ENCODE data around the gene GIT1.

The GIT1 gene

DNA sequence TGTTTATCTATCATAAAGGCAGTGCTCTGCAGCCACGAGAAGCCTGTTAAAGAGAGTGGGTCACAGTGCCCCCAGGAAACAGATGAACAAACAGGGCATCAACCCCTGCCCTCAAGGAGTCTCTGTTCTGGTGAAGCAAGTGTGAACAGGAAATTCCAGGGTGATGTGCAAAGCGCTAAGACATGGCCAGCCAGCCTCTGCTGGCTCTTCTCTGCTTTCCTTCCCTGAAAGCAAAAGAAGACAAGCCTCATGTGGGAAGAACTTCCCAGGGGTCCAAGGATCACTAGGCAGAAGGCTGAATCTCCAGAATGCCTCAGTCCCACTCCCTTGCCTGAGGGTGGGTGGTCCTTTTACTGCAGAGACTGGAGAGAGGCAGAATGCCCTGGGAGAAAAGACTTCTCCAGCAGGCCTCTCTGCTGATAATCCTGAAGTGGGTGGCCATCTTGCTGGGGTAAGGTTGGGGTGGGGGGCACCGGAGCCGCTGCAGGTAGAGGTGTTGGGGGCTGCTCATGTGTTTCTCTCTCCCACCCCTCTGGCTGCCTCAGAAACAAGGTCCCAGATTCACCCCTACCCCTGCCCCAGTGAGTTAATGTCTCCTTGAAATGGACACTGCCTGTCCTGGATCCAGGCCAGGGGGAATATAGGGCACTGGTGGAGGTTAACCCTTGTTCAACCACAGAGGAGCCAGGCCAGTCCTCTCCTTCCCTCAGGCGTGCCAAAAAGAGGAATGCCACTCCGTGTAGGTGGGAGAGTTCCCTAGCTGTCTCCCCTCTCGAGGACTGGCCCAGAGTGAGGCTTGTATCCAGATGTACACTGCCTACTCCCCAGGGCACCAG, 5.9 kb upstream of the GIT1 start:
- no peaks in the 10 kb centered on the region for H3K27me3 ChIP-seq (ENCODE audit: control insufficient read depth, insufficient read depth, low read length)
- H3K9ac ChIP-seq (ENCODE audit: low read length) = no peak overlapping the region
- H3K4me3 ChIP-seq (ENCODE audit: low read length) = no peak overlapping the region
- H3K36me3 ChIP-seq (ENCODE audit: control insufficient read depth, insufficient read depth, low read length) = no peaks in the 10 kb centered on the region
- no peaks in the 10 kb centered on the region for H3K9me3 ChIP-seq (ENCODE audit: control insufficient read depth, low read length)
- peaks cover 31% of the 10 kb centered on the region for H3K4me1 ChIP-seq (ENCODE audit: control insufficient read depth, insufficient read depth, low read length)

DNA sequence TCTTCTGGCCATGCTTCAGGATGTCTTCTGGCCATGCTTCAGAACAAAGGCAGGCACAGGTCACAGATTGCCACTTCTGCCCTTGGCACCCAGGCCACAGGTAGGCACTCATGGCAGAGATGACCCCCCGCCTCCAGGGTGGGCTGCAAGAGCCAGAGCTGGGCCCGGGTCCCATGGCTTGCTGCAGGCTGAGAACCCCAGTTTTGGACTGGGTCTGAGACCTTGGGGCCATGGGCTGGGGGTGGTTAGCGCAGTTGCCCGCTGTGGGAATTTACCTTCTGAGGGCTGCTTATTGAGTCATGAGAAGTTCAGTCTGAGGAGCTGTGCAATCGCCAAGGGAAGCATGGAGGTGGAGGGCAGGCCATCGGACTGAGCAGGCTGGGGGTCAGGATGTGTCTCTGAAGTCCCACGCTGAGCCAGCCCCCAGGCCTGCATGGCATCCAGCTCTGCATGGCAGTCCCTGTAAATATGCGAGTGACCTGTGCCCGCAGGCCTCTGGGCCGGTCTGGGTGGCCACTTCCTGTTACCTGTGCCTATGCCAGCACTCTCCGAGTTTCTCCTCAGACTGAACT, 5.2 kb upstream of the GIT1 start:
- Histone ChIP-seq H3K9ac (ENCODE audit: low read length) (no peak overlapping the region), H3K27me3 (ENCODE audit: control insufficient read depth, insufficient read depth, low read length) (no peaks in the 10 kb centered on the region), H3K4me1 (ENCODE audit: control insufficient read depth, insufficient read depth, low read length) (peaks cover 38% of the 10 kb centered on the region), H3K9me3 (ENCODE audit: control insufficient read depth, low read length) (no peaks in the 10 kb centered on the region), H3K36me3 (ENCODE audit: control insufficient read depth, insufficient read depth, low read length) (no peaks in the 10 kb centered on the region), H3K4me3 (ENCODE audit: low read length) (no peak overlapping the region)

DNA sequence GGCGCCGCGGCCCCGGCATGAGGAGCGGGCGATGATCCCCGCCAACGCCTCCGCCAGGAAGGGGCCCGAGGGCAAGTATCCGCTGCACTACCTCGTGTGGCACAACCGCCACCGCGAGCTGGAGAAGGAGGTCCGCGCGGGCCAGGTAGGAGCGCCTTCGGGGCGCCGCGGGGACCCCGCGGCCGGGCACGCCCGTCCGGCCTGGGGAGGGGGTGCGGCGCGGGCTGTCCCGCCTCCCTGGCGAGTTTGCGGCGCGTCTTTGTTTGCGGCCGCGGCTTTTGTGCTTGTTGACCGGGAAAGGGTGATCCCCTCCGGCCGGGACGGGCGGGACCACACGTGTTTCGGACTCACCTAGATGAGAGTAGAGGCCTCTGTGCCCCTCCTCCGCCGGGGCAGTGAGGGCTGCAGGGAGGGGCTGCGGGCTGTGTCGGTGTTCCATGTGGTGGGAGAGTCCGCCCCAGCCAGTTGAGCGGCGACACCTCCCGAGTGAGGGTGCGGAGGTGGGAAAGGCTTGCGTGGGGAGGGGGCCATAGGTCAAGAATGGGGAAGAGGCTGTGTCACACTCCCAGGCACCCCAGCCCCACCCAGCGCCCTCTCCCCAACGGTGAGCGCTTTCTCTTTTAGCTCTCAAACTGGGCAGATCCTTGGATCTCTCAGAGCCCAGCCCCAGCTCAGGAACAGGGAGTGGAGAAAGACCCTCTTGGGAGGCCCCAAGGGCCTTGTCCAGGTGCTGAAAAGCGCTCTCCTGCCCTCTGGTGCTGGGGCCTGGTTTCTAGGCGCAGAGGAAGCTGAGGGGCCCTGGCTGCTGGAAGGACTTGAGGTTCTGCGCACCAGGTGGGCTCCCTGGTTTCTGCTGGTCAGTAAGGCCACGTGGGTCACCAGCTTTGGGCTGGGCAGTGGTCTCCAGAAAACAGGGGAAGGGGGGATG, 4.4 kb upstream of the GIT1 start:
- Histone ChIP-seq H3K4me1 (ENCODE audit: control insufficient read depth, insufficient read depth, low read length) (peaks cover 38% of the 10 kb centered on the region), H3K27me3 (ENCODE audit: control insufficient read depth, insufficient read depth, low read length) (no peaks in the 10 kb centered on the region), H3K9me3 (ENCODE audit: control insufficient read depth, low read length) (no peaks in the 10 kb centered on the region), H3K9ac (ENCODE audit: low read length) (peak overlapping the region; percentile 35), H3K36me3 (ENCODE audit: control insufficient read depth, insufficient read depth, low read length) (no peaks in the 10 kb centered on the region), H3K4me3 (ENCODE audit: low read length) (no peak overlapping the region)

DNA sequence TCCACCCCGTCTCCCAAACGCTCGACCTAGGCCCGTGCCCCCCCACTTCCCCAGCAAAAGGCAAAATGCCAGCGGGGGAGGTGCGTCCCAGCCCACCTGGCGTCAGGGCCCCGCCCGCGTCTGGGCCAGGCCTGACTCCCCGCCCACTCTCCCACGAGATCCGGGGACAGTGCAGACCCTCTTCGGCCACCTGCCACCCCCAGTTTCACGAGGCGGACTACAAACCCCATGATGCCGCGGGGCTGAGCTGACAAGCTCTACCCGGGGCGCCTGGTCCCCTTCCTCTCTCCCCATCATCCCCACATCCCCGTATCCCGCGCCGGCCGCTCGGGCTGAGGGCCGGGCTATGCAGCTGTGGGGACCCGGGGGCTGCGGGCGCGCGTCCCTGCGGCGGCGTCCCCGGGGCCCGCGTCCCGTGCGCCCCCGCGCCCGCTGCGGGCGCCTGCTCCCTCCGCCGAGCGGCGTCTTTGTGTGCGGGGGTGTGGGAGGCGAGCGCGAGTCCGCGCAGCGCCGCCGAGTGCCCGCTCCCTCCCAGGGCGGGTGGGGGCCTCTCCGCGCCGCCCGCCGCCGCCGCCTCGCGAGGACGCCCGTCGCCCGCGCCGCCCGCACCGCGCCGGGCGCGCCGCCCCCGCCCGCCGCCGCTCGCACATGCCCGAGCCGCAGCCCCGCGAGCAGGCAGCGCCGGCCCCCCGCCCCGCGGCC, 3.6 kb upstream of the GIT1 start, which contains the start of gene ANKRD13B:
TSS of gene ANKRD13B (plus strand) at position 283 of the 702 bp plus-strand sequence. CDS start 490 bp downstream, outside the sequence.
- Histone ChIP-seq H3K36me3 (ENCODE audit: control insufficient read depth, insufficient read depth, low read length) (no peaks in the 10 kb centered on the region), H3K9me3 (ENCODE audit: control insufficient read depth, low read length) (no peaks in the 10 kb centered on the region), H3K4me3 (ENCODE audit: low read length) (peak within 1 kb of the TSS; percentile 24), H3K9ac (ENCODE audit: low read length) (peak within 1 kb of the TSS; percentile 35), H3K27me3 (ENCODE audit: control insufficient read depth, insufficient read depth, low read length) (no peaks in the 10 kb centered on the region), H3K4me1 (ENCODE audit: control insufficient read depth, insufficient read depth, low read length) (peaks cover 46% of the 10 kb centered on the region)

DNA sequence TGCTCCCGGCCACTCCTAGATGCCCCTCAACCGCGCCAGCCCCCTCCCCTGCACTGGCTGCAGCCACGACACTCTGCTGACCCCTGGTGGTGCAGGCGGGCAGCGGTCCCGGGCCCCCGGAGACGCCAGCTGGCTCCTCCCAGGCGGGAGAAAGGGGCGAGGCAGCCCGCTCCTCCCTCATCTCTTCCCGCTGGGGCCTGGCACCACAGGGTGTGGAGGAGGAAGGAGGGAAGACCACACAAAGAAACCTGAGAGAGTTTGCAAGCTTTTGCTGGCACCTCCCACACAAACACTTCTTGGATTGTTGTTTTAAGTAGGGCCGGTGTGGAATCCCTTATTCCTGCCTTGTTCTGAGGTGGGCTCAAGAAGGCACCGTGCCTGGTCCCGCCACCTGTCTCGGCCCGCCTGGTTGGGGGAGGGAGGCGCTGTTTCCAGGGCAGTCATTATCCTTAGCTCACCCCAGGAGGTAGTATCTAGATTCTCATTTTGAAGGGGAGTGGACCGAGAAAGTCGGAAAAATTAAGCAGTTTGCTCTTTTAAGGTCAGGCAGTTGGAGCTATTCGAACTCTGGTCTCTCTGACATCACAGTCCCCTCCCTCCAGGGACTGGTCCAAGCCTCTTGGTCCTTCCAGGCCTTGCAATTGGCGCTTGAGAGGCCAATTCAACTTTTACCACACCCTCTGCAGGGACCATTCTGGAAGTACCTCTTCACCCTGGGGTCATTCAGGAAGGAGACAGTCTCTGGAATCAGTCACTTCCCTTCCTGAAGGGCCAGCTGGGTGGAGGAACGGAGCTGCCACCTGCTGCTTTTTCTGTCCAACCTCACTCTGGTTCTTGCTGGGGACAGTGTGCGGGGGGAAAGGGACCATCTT, 2.5 kb upstream of the GIT1 start:
- H3K27me3 ChIP-seq (ENCODE audit: control insufficient read depth, insufficient read depth, low read length) = no peaks in the 10 kb centered on the region
- H3K36me3 ChIP-seq (ENCODE audit: control insufficient read depth, insufficient read depth, low read length) = no peaks in the 10 kb centered on the region
- H3K4me3 ChIP-seq (ENCODE audit: low read length) = peak overlapping the region; percentile 24
- no peaks in the 10 kb centered on the region for H3K9me3 ChIP-seq (ENCODE audit: control insufficient read depth, low read length)
- H3K9ac ChIP-seq (ENCODE audit: low read length) = peak overlapping the region; percentile 30
- peaks cover 54% of the 10 kb centered on the region for H3K4me1 ChIP-seq (ENCODE audit: control insufficient read depth, insufficient read depth, low read length)

DNA sequence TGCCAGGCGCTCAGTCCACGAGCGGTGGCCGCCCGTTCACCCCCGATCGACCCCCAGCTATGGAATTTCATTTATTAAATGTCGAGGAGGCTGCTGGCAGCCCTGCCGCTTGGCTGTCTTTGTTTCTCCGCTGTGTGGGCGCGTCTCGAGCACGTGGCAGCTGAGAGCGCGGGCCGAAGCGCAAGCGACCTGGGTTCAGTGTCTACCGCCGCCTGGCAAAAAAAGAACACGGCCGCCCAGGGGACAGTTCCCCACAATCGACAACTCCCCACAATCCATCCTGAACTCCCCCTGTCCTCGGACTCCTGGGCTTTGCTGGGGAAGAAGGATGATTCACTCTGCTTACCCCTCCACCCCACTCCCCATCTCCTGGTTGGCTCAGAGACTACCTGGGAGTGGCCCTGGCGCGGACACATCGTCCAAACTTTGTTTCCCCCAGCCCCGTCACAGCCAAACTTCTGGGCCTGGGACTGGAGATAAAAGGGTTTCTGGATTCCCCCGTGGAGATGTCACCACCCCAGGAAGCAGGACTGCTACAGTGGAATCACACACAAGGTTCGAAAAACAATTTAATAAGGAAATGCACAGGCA, 1.8 kb upstream of the GIT1 start:
- no peaks in the 10 kb centered on the region for H3K27me3 ChIP-seq (ENCODE audit: control insufficient read depth, insufficient read depth, low read length)
- peaks cover 60% of the 10 kb centered on the region for H3K4me1 ChIP-seq (ENCODE audit: control insufficient read depth, insufficient read depth, low read length)
- no peak overlapping the region for H3K9ac ChIP-seq (ENCODE audit: low read length)
- no peaks in the 10 kb centered on the region for H3K9me3 ChIP-seq (ENCODE audit: control insufficient read depth, low read length)
- H3K4me3 ChIP-seq (ENCODE audit: low read length) = peak overlapping the region; percentile 24
- H3K36me3 ChIP-seq (ENCODE audit: control insufficient read depth, insufficient read depth, low read length) = no peaks in the 10 kb centered on the region

DNA sequence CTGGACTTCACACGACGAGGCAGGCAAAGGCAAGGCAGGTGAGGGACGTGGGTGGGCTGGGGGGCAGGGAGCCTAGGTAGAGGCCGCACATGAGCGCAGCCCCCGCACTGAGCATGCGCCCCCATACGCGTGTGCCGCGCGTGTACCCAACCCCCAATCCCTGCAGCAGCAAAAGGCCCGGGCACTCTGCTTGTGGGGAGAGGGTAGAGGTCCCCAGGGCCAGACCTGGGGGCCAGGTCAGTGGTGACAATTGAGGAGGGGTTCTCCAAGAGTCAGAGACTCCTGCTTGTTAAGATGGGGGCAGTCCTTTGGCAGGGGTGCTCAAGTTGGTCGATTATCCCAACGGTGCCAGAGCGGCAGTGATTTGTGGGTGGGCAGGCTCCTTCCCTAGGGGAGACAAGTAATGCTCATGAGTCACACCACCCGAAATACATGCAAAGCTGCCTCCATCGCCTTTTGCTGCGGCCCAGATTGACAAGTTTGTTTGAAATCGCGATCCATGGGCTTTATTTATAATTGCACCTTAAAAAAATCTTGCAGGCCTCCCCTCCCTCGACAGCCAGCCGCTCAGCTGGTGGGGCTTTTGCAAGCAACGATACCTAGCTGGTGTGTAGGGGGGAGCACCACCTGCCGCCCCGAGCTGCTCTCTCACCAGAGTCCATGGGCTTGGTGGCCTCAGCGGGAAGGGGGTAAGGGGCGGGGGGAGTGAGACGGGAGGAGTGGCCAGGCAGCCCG, 1.1 kb upstream of the GIT1 start:
- H3K36me3 ChIP-seq (ENCODE audit: control insufficient read depth, insufficient read depth, low read length) = no peaks in the 10 kb centered on the region
- H3K4me3 ChIP-seq (ENCODE audit: low read length) = peak overlapping the region; percentile 60
- H3K9ac ChIP-seq (ENCODE audit: low read length) = no peak overlapping the region
- peaks cover 60% of the 10 kb centered on the region for H3K4me1 ChIP-seq (ENCODE audit: control insufficient read depth, insufficient read depth, low read length)
- no peaks in the 10 kb centered on the region for H3K27me3 ChIP-seq (ENCODE audit: control insufficient read depth, insufficient read depth, low read length)
- no peaks in the 10 kb centered on the region for H3K9me3 ChIP-seq (ENCODE audit: control insufficient read depth, low read length)

DNA sequence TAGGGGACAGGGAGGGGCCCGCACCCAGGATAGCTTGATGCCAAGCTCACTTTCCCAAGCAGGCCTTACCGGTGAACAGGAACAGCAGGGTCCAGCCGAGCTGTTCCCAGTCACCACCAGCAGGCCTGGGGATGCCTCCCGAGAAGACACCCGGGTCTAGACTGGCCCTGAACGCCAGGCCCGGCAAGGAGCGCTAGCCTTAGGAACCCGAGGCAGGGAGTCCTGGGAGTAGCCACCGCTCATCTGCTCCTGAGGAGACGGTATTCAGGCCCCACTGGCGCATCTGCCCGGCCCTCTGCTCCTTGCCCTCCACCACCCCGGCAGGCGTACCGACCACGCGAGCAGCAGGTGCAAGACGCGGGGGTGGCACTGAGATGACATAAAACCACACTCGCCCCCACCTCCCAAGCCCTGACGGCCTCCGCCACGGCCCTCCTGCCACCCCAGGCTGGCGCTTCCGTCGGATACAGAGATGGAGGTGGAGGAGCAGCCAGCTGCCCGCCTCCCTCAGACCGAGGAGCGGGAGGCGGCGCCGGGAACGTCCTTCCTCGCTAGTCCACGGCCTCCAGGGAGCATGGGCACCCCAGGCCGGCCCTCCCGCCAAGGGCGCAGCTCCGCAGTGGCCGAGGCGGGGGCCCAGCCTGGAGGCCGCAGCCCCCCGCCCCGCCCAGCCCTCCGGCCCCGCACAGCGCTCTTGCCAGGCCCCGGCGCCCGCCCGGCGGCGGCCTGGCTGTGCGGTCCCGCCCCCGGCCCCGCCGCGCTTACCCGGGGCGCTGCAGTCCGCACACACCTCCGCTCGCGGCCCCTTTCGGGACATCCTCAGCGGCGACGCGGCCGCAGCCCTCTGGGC, 661 bp downstream of the GIT1 start:
- H3K4me1 ChIP-seq (ENCODE audit: control insufficient read depth, insufficient read depth, low read length) = peaks cover 56% of the 10 kb centered on the region
- H3K9ac ChIP-seq (ENCODE audit: low read length) = peak overlapping the region; percentile 77
- H3K27me3 ChIP-seq (ENCODE audit: control insufficient read depth, insufficient read depth, low read length) = no peaks in the 10 kb centered on the region
- no peaks in the 10 kb centered on the region for H3K9me3 ChIP-seq (ENCODE audit: control insufficient read depth, low read length)
- no peaks in the 10 kb centered on the region for H3K36me3 ChIP-seq (ENCODE audit: control insufficient read depth, insufficient read depth, low read length)
- H3K4me3 ChIP-seq (ENCODE audit: low read length) = peak overlapping the region; percentile 67

DNA sequence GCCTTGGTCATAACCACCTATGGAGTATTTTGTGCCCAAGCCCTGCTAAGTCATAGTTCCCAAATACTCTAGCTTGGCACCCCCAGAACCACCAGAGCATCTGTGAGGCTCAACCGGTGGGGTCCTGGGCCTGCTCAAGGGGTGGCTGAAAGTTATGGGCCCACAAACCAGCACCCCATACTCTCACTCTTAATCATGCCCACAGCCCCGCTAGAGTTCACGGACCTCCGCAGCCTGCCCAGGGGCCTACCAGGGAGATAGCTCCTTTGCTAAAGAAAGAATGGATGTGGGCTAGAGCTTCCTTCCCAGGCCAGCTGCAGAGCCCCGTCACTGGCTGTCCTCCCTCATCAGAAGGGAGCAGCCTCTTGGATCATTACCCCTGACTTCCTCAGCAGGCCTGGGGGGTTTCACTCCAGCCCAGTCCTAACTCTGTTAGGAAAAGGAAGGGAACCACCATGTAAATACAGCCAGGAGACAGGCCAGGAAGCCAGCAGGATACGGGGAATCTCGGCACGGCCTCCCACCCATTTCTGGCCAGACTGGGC, 1.4 kb downstream of the GIT1 start:
- peaks cover 54% of the 10 kb centered on the region for H3K4me1 ChIP-seq (ENCODE audit: control insufficient read depth, insufficient read depth, low read length)
- H3K27me3 ChIP-seq (ENCODE audit: control insufficient read depth, insufficient read depth, low read length) = no peaks in the 10 kb centered on the region
- no peaks in the 10 kb centered on the region for H3K9me3 ChIP-seq (ENCODE audit: control insufficient read depth, low read length)
- H3K4me3 ChIP-seq (ENCODE audit: low read length) = peak overlapping the region; percentile 67
- peak overlapping the region; percentile 77 for H3K9ac ChIP-seq (ENCODE audit: low read length)
- H3K36me3 ChIP-seq (ENCODE audit: control insufficient read depth, insufficient read depth, low read length) = no peaks in the 10 kb centered on the region

Data from mucosa of stomach (tissue), 1 donor.